HG03097 (cell line): ENCODE data around the gene CBLN3.
"Not testable (repeated sequence)": the region's sequence is repeated elsewhere in the genome, so short reads cannot be mapped to it uniquely, and the experiment has no call there.

Experiments used
- ATAC-seq: cut with Tn5 transposase; IDR thresholded peaks from one replicate; pipeline ENCODE4 v1.9.1; 2021; ENCODE audit not compliant: unreplicated experiment, low FRiP score

CBLN3 gene

DNA sequence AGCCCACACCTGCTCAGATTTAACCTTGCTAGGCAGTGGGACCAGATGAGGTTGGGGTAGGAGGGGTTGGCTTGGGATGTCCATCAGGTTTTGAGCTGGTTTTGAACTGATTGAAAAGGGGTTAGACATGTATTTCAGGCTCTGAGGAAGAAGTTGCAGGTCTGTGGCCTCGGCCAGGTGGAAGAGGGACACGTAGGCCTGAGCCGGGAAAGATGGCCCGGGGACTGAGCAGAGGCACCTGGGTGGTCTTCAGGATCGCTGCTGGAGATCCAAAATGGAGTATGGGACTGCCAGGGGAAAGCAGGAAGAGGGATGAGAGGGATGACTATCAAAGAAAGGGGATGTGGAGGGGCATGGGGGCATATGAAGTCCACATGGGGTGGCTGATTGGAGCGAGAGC, 23.1 kb downstream of the CBLN3 start:
- no peak for ATAC-seq

DNA sequence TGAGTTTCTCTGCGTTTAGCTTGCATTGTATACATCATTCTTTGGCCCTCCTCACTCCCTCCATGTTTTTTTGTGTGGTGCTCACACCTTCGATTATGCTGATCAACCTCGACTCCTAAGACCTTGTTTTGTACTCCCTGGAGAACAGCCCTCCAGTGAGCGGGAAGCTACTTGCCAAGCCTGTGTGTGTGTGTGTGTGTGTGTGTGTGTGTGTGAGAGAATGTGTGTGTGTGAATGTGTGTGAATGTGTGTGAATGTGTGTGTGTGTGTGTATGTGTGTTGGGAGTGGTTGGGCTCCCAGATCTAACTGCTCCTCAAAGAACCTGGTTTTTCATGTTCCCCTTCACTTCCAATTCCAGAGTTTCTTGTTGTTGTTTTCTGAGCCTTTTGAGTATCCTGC, 24.7 kb downstream of the CBLN3 start:
- no peak for ATAC-seq

DNA sequence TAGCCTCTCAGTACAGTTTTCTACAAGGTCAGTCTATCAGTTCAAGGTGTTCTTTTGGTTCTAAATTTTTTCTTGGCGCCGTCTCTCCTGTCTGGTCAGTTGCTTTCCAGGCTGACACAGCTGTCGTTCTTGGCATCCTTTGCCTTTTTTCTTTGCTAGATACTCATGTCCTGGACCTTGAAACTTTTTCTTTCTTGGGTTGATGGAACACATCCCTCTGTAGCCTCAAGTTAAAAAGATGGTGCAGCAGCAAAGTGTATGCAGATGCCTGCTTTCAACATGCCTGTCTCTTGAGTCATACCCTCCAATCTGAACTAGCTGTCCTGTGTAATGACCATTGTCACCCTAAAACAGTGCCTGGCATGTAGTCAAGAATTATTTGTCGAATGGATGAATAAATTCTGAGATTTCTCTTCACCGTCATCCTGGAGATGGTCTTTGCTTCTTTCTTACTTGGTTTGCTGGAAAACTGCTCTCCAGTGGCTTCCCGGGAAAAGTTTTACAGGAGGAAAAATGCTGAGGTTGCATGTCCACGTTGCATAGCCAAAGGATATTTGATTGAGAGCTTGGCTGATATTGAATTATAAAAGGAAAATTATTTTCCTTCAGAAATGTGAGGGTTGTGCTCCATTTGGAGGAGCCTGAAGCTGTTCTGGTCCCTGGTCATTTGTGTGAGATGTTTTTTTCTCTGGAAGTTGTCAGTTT, 26.0 kb downstream of the CBLN3 start:
- no peak for ATAC-seq

DNA sequence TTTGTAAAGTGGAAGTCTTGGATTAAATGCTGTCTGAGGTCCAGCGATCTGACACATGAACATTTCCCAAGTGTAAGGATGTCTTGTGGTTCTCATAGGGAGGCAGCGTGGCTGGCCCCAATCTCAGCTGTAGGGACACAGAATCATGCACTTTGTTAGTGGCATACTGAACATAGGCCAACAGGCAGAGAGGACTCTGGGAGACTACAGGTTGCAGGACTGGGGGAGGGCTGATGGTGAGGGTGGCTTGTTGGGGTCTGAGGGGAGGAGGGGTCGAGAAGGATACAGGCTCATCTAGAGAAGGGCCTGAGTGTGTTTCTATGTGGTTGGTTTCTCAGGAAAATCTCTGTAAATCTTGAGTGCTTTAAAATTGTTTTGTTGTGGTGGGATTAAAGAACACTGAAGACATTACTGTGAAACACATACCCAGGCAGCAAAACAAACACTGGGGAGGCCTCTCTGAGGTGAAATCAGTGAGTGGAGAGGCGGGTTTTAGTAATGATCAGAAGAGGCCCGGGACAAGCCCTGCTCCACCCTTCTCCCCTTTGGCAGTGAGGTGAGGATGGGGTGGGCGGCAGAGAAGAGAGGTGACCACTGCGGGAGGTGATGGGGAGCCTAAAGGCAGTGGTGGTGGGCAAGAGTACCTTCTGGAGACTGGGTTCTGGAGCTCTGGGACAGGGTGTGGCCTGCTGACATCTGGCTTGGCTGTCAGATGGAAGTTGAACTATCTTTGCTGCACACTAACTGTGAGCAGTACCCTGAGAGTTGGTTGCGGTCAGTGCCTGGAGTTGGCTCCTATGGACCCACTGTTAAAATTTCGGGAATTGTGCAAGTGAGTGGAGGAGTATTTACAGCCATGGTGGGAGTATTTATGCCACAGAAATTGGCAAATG, 27.4 kb downstream of the CBLN3 start:
- no peak for ATAC-seq

DNA sequence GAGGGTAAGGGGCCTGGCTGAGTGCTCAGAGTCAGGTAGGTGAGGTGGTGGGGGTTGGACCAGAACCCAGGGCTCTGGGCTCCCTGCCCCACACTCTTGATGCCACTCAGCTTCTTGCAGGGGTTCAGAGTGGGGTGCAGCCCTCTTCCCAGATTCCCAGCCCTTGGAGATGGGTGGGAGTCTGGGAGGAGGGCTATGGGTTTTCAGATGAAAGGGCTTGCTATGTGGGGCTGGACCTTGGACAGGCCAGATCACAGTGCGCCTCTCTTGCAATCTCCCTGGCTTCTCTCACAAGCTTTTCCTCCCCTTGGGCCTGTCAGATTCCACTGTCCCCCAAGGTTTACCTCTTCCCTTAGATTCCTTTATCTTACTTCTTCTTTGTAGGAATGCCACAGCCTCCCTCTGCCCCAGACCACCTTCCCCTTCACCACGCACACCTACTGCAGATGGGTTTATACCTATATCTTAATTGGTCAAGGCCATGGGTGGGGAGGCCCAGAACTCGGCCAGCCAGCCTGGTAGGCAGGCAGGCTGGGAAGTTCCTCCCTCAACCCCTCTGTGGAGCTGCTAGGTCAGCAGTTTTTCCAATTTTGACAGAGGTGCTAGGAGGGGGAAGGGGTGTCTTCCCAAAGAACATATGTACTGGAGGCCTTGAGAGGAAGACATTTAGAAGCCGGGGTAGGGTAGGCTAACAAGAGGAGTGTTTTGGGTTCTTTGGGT, 29.3 kb downstream of the CBLN3 start:
- no peak for ATAC-seq

DNA sequence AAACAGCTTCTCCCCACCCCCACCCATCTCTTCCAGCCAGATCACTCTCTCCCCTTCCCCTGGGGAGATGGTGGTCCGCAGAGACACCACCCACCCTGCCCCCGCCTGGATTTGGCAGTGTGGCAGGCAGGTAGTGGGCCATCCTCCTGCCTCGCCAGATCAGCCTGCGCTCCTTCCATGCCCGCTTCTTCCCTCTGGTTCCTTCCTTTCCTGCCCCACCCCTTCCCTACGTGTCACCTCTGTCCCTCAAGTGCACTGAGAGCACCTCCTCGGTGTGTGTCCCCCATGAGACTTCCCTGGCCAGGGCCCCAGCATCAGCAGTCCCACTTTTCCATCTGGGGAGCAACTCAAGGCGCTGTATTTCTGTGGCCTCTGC, 30.0 kb downstream of the CBLN3 start:
- no peak for ATAC-seq

DNA sequence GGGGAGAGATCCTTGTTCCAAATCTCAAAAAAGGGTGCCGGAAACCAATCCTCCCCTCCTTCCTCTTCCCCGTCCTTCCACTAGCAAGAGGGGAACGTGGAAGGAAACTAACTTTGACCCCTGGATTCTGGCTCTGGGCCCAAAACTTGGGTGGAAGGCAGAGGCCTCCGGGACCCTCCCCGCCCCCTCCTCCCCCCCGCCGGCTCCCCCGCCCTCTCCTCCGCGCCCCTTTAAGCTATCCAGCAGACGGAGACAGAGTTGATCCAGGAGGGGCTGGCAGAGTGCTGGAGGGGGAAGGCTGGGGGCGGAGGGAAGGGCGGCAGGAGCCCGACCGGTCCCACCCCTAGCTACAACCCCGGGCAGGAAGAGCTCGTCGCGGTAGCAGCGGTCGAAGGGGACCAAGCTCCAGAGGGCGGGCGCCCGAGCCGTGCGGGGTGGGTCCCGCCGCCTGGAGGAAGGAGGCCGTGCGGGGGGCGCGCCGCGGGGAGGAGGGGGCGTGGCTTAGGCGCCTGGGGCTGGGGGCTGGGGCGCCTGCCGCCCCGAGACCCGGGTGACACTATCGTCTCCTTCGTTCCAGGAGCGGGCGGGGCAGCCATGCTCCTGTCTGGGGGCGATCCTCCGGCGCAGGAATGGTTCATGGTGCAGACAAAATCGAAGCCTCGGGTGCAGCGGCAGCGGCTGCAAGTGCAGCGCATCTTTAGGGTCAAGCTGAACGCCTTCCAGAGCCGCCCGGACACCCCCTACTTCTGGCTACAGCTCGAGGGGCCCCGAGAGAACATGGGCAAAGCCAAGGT, 30.6 kb downstream of the CBLN3 start, which contains the start of gene NYNRIN:
TSS of gene NYNRIN (plus strand) at position 351 of the 794 bp plus-strand sequence. CDS start at position 595, 244 bp downstream.
- ATAC-seq: no peak

DNA sequence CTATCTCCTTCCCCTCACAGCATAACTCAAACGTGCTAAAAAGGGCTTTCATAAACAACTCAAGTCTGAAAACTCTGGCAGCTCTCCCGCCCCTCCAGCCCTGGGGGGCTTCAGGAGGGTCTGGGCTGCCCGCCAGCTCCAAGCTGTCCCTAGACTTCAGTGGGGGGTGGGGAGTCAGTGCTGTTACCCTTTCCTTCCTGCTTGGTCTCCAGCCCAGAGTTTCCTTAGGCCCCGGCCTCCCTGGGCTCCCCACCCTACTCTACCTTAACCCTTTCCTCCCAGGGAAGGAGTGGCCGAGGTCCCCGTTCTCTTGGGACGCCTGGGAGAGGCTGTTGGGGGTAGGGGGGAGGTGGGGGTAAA, 31.2 kb downstream of the CBLN3 start:
- ATAC-seq: no peak

DNA sequence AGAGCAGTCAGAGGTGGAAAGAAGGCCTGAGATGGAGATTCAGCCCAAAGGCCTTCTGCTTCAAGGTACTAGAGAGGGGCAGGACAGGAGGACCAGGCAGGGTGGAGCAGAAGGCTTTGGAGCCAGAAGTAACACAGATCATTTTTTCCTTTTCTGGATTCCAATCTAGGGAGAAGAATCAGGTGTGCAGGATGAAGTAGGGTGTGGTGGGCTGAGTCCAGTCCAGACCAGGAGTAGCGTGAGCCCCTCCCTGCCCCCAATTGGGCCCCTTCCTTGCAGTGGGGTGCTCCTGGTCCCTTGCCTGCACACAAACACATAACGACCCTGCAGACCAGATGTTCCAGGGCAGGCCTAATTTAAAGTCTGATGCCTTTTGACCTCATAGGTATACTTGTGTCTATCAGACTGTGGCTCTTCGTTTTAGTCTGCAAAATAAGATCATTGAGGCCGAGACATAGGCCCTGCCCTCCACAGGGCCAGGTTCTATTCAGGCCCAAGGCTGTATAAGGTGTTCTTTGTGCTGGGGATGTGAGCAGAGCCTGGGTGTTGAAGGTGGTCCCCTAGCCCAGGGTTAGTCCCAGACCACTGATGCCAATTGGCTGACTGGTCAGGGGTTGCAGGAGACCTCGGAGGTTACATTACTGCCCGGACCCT, 31.7 kb downstream of the CBLN3 start:
- no peak for ATAC-seq

DNA sequence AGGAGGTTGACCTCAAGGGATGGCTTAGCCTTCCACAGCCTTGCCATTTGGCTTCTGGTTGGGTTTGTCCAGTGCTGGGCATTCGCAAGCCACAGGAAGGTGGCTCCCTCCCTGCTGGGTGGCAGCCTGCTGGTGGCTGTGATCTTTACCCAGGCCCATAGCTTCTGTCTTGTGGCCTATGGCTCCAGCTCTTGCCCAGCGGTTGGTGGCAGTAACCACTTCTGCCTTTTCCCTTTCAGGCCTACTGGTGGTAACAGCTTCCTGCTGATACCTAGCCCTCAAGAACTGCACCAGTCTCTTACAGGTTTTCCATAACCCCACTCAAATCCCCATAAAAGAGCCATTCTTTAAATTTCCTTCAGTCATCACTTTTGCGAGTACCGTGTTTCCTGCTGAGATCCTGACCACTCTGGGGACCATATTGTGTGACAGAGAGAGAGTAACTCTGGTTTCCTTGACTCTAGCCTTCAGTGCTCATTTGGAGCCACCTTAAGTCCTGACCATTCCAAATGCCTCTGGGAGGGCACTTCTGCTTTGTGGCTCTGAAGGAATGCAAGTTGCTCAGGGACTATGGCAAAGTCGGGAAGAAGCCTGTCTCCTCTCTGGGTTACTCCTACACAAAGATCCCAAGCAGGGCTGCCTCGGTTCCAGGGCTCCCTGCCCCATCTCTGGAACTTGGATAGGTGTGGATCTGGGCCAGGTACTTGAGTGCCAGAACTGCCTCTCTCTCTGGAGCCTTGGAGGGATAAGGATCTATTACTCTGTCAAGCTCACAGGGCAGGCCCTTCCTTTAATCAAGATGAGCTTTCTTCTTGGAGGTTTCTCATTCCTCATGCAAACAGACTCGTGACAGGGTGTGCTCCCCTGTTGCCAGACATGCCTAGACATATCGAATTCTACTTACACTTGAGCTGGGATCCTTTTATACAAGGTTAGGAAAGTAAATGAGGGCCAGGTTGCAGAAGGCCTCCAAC, 33.6 kb downstream of the CBLN3 start:
- no peak for ATAC-seq

DNA sequence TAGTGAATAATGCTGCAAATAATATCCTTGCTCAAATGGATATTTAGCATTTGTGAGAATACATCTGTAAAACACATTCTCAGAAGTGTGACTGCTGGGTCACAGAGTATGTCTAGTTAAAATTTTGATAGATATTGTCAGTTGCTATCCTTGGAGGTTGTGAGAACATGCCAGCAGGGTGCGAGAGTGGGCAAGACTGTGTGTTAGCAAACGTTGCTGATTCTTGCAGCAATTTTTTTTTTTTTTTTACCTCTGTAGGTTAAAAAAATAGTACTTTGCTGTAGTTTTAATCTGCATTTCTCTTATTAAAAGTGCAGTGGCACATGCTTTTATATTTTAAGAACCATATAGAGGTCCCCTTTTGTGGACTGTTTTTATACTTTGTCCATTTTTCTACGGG, 35.2 kb downstream of the CBLN3 start:
- no peak for ATAC-seq

DNA sequence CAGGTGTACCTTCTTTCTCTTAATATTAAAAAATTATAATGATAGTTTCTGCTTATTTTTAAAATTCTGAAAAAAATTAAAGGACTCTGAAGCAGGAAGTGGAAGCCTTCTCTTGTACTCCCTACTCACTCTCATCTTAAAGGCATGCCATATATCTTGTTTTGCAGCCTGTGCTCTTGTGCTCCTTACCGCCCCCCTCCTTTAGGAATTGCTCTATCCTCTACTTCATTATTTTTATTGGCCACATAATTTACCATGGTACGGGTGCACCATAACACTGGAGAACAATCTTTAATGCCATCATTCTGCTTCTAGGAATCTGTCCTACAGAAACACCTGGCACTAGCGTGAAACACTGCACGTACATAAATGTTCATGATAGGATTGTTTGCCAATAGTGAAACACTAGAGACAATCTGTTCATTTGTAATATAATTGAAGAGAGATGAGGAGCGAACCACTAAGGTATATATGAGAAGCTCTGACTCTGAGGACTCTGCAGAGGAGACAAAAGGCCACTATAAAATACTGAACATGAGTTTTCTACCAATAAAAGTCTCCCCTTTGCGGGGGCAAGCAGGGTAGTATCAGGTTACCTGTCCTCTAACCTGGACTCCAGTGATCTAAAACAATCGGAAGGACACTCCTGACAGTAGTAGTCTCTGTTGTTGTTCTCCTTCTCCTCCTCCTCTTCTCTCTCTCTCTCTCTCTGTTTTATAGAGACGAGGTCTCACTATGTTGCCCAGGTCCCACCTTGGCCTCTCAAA, 37.0 kb downstream of the CBLN3 start:
- ATAC-seq: no peak

DNA sequence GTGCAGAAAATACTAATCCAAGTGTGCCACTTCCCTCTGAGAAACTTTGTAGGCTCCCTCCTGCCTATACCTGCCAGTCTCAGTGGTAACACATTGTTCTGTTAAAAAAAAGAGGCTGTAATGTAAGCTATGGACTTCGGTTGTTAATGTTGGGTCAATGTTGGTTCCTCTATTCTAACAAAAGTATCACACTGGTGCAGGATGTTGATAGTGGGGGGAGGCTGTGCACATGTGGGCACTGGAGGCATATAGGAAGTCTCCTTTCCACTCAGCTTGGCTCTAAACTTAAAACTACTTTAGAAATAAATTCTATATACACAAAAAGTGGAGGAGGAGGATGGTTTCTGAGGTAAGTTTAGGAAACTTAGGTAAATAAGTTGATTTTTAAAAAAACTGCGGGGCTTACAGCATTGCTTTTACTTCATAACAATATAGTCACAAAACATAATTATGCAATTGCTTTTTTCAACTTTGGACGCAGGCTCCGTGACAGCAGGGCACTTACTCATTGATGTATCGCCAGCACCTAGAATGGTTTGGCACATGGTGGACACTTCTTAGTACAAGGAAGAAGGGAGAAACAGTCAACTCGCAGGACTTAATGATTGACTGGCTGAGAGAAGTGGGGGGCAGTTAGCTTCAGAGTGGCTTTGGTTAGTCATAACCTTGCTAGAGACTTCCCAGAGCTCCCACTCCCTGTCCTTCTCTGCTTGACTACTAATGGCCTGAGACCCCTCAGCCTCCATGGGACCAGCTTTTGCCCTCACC, 38.6 kb downstream of the CBLN3 start:
- no peak for ATAC-seq

DNA sequence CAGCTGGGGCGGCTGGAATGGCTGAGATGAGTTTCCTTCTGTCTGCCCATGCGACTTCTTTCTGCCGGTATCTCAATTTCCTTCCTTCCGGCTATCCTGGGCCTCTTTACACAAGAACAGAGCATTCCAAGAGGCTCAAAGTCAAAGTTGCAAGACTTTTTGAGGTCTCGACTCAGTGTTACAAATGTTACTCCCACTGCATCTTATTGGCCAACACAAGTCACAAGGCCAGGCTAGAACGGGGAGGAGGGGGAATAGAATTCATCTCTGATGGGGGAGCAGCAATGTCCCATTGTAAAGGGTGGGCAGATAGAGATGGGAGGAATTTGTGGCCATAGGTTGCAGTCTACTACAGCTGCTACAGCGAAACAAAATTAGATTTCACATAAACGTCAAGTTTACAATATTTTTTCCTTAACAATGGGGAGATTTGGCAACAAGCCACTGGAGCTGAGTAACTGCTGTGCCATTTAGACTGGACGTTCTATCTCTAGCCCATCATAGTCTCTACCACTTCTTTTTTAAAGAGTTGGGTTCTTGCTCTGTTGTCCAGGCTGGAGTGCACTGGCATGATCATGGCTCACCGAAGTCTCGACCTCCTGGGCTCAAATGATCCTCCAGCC, 40.1 kb downstream of the CBLN3 start:
- no peak for ATAC-seq

DNA sequence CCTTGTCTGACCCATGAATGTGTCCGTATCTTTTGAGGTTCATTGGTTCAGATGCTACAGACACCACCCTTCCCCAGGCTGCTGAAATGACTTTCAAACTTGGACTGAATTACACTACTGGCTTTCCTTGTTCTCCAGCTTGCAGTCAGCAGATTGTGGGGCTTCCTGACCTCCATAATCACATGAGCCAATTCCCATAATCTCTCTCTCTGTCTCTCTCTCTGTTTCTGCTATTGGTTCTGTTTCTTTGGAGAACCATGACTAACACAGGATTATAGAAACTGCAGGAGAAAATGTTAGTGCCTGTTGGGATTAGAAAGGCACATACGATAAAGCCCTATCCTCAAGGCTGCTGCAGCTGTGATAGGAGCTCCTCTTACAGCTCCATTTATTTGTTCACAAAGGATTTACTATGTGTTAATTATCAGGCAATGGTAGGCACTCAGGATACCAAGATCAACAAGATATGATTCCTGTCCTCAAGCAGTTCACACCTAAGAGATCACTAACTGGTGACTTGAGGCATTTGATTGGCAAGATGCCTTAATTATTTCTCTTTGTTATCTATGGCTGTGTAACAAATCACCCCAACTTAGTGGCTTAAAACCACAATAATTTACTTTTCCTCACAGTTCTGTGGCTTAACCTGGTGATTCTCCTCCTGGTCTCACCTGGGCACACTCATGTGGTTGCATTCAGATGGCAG, 40.8 kb downstream of the CBLN3 start:
- ATAC-seq: no peak

DNA sequence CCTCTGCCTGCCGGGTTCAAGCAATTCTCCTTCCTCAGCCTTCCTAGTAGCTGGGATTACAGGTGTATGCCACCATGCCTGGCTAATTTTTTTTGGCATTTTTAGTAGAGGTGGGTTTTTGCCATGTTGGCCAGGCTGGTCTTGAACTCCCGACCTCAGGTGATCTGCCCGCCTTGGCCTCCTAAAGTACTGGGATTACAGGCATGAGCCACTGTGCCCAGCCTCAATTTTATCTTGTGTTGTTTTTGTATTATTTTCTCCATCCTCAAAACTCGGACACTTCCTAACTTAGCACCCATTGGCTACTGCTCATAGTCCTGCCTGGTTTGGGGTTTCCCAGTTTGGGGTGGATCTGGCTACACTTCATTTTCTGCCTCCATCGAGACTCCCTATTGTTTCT, 41.9 kb downstream of the CBLN3 start:
- ATAC-seq: not testable (repeated sequence)

DNA sequence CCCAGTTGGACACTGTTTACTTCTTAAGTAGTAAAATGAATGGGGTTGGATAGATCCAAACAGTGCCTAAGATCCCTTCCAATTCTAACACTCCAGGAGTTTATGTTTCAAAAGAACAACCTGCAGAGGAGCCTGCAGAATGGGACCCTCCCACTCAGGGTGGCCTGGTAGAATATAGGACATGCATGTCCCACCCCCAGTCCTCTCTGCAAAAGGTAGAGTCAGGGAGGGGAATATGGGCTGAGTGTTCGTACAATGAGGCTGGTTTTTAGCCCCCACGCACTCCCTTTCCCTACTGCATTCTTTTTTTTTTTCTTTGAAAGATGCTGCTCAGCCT, 42.5 kb downstream of the CBLN3 start:
- ATAC-seq: no peak
